Calu3 (cell line): ENCODE data around the gene NDST1. TPM values are rescaled to one million over a fixed set of nuclear protein-coding genes. Genes with fewer than 3 reads are reported as not detected.

Experiments
- BruUV-seq: library from RNA; stranded (reverse); fragments of 400-500 nt; replicated peaks from 2 replicates; lab custom pipeline; 2021; lab: Mats Ljungman, UMichigan
- CTCF ChIA-PET: fragments of 300-600 bp; sonication (Branson Sonifier 250); formaldehyde crosslinking; loops from one replicate; lab custom pipeline; 2022; ENCODE audit warnings: antibody characterized with exemption; lab: Charles Lee
- DNase-seq: peaks from one replicate; pipeline ENCODE4 v3.0.0; 2022
- H3K27ac Mint-ChIP-seq: one replicate; pipeline ENCODE4 v1.8.0; 2022; ENCODE audit warnings: mixed read lengths; ENCODE audit not compliant: unreplicated experiment
- H3K27me3 Mint-ChIP-seq: one replicate; pipeline ENCODE4 v1.8.0; 2022; ENCODE audit warnings: mixed read lengths; ENCODE audit not compliant: unreplicated experiment
- H3K36me3 Mint-ChIP-seq: one replicate; pipeline ENCODE4 v1.8.0; 2022; ENCODE audit warnings: mild to moderate bottlenecking, moderate library complexity, mixed read lengths; ENCODE audit not compliant: insufficient read depth, unreplicated experiment
- H3K4me1 Mint-ChIP-seq: one replicate; pipeline ENCODE4 v1.8.0; 2022; ENCODE audit warnings: mild to moderate bottlenecking, low read depth, mixed read lengths; ENCODE audit not compliant: unreplicated experiment
- H3K4me3 Mint-ChIP-seq: one replicate; pipeline ENCODE4 v1.8.0; 2022; ENCODE audit warnings: mild to moderate bottlenecking, low read depth, moderate library complexity, mixed read lengths; ENCODE audit not compliant: unreplicated experiment
- H3K9me3 Mint-ChIP-seq: one replicate; pipeline ENCODE4 v1.8.0; 2022; ENCODE audit warnings: low read depth, mixed read lengths; ENCODE audit not compliant: unreplicated experiment
- CTCF ChIP-seq: fragments of 200-600 bp; IDR thresholded peaks from one replicate; pipeline ENCODE4 v1.8.0; 2022; ENCODE audit warnings: antibody characterized with exemption; ENCODE audit not compliant: unreplicated experiment
- intact Hi-C: fragments of 100-400 bp; cut with micrococcal nuclease; formaldehyde crosslinking; loops from one replicate; pipeline ENCODE4 v1.10.0; 2022; ENCODE audit not compliant: unreplicated experiment
- total RNA-seq: library from RNA; stranded (reverse); gene quantifications from 2 replicates; pipeline ENCODE4 v1.2.3, GENCODE V29; 2022

Gene NDST1
- total RNA-seq, 1 experiment from 2014 or later = 72.6 TPM

- H3K27ac Mint-ChIP-seq = no peak overlapping the region
- peaks cover 7% of the 10 kb centered on the region for H3K36me3 Mint-ChIP-seq
- no peak for DNase-seq
- no TSS peak for BruUV-seq
- no peaks in the 10 kb centered on the region for H3K27me3 Mint-ChIP-seq
- no peaks in the 10 kb centered on the region for H3K9me3 Mint-ChIP-seq
- TF ChIP-seq CTCF = no peak
- peaks cover 13% of the 10 kb centered on the region for H3K4me1 Mint-ChIP-seq
- intact Hi-C loops = no loop called here
- no peak overlapping the region for H3K4me3 Mint-ChIP-seq
- CTCF ChIA-PET = no interaction called here
Observed at GRCh38 chr5:150529555-150529954, 21.6 kb downstream of the NDST1 start.

GRCh38 chr5:150530423-150530822 lies 22.5 kb downstream of the NDST1 start:
- CTCF ChIA-PET = interaction anchor here (0.6 to 0.7 kb wide), 2 partner anchors 17 to 23 kb away, joined by 5 to 6 read pairs; no protein-coding TSS in a partner anchor
- BruUV-seq = no TSS peak
- DNase-seq = no peak
- H3K36me3 Mint-ChIP-seq = peaks cover 14% of the 10 kb centered on the region
- H3K4me3 Mint-ChIP-seq = no peak overlapping the region
- peaks cover 13% of the 10 kb centered on the region for H3K4me1 Mint-ChIP-seq
- H3K9me3 Mint-ChIP-seq = no peaks in the 10 kb centered on the region
- H3K27me3 Mint-ChIP-seq = no peaks in the 10 kb centered on the region
- TF ChIP-seq CTCF = no peak
- intact Hi-C loops = no loop called here
- no peak overlapping the region for H3K27ac Mint-ChIP-seq

- Mint-ChIP-seq H3K4me3 (no peak overlapping the region), H3K4me1 (peaks cover 10% of the 10 kb centered on the region), H3K27me3 (no peaks in the 10 kb centered on the region), H3K27ac (no peak overlapping the region), H3K36me3 (peaks cover 17% of the 10 kb centered on the region), H3K9me3 (no peaks in the 10 kb centered on the region)
- CTCF ChIA-PET = interaction anchor here (0.6 kb wide), 1 partner anchor 23 kb away, joined by 5 read pairs; no protein-coding TSS in a partner anchor
- TF ChIP-seq CTCF = no peak
- no peak for DNase-seq
- intact Hi-C loops = no loop called here
- no TSS peak for BruUV-seq
Observed at GRCh38 chr5:150530951-150531588, 23.1 kb downstream of the NDST1 start.

- Mint-ChIP-seq H3K9me3 (no peaks in the 10 kb centered on the region), H3K27ac (no peak overlapping the region), H3K36me3 (peaks cover 17% of the 10 kb centered on the region), H3K4me1 (peaks cover 4% of the 10 kb centered on the region), H3K4me3 (no peak overlapping the region), H3K27me3 (no peaks in the 10 kb centered on the region)
- intact Hi-C loops = no loop called here
- DNase-seq = no peak
- no peak for TF ChIP-seq CTCF
- no TSS peak for BruUV-seq
- CTCF ChIA-PET = no interaction called here
Observed at GRCh38 chr5:150531686-150532085, 23.8 kb downstream of the NDST1 start.
